Muscle of back (tissue), 11 donors: ENCODE data around the gene BAIAP2. TPM values are rescaled to one million over a fixed set of nuclear protein-coding genes. Genes with fewer than 3 reads are reported as not detected.

ENCODE experiments used
- DNase-seq, 3 donors: peaks; one replicate each; pipeline versions ENCODE4 v3.0.0 to v3.0.0-alpha.2; 2013
- polyA plus RNA-seq, 10 donors: library from polyadenylated mRNA; unstranded; fragments of 120-200 nt; gene quantifications; one replicate each; pipeline ENCODE4 v1.2.1, GENCODE V29; 2013; ENCODE audit not compliant: insufficient read length in 10 of 10

BAIAP2 gene
- polyA plus RNA-seq, 10 donors = 12.1 to 25.2 (median 16.6) TPM

DNA sequence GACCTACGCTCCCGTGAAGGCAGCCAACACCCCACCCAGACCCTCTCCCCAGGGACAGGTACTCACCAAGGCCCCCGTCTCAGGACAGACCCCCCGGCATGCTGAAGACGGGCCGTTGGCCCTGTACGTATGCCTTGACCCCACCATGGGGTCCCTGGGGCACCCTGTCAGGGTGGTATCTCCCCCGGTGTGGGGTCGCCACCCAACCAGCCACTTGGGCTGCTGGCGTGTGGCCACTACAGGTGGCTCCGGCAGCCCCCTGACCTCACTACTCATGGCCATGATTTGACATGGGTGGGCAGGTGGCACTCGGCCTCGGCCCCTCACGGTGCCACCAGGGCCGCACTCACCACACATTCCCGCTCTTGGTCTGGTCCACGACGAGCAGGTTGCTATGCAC, 89.4 kb downstream of the BAIAP2 start:
- DNase-seq = no peak

DNA sequence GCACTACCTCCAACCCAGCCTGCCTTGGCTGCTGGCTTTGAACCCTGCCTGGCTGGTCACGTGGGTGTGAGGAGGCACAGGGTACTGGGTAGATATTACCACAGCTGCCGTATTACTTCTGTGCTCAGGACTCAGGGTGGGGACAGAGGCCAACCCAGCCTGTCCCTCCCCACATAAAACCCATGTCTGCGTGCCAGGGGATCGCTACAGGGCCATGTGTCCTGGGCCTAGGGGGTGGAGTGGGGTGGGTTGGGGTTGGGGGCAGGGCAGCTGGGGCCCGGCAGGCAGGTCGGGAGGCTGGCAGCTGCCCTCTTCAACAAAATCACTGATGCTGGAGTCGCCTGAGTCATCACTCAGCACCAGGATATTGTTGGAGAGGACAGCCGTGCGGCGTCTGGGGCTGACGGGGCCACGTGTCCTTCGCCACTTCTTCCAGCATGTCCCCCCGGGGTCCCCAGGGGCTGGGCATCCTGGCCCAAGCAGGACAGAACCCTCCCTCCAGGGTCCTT, 90.7 kb downstream of the BAIAP2 start:
- peak in 2 of 3 donors; percentile 33 to 34 for DNase-seq

DNA sequence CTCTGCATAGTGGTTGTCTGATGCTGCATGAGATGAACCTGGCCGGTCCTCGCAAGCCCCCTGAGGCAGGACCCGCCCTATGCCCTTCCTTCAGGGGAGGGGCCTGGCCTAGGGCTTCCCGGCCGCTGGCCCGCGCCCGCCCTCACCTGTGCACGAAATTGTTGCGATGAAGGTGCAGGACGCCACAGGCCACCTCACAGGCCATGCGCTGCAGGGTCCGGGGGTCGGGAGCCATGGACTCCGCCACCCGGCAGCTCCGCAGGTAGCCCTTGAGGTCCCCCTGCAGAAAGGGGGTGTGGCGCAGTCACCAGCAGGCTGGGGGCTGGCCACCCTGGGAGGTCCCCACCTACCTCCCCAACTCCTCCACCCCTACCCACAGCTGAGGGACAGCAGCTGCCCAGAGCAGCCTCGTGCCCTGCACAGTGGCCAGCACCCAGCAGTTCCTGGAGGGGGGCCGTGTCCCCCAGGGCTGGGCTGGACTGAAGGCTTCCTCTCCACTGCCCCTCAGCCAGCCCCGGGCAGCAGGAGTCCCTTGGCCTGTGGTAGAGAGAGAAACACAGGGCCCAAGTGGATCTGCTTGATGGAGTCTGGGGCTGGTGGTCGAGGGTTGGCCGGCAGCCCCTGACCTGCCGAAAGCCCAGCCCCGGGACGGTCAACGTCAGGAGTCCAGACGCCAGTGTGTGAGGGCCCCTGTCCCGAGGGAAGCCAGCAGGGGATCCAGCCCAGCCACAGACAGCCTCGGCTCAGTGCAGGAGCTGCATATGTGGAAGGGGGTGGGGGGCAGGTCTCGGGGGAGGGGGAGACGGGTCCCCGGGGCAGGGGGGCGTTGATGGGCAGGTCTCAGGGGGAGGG, 91.6 kb downstream of the BAIAP2 start:
- DNase-seq = no peak

DNA sequence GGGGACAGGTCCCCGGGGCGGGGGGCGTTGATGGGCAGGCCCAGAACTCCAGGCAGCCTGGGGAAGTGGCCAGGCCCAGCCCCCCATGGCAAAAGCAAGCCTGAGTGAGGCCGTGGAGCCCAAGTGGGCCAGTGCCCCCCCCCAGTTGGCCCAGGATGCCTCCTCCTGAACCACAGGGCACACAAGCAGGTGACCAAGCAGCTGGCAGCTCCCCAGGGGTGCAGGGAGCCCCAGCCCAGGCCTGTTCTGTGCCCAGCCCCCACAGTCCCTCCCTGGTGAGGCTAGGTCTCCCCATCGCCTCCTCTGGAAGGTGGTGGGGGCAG, 92.1 kb downstream of the BAIAP2 start:
- DNase-seq = no peak

DNA sequence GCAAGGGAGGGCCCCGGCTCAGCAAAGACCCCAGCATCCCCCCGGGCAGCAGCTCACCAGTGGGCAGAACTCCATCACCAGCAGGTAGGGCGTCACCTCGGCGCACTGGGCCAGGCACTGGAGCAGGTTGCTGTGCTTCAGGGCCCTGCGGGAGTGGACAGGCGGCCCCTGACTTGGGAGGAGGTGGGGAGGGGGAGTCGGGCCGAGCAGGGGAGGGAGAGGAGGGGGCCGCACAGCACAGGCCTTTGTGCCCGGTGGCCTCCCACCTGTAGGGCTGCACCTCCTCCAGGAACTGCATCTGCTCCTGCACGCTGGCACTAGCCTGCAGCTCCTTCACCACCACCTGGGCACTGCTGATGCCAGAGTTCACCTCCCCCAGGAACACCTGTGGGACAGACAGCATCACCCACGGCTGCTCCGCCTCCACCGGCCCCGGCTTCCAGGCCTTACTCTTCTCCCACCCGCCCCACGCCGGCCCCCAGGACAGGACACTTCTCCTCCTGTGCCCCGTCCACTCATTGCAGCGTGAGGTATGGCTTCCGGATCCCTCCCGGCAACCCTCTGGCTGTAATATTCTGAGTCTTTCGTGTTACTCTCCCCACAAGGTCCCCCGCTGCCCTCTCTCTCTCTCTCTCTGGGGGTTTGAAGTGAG, 92.7 kb downstream of the BAIAP2 start:
- no peak for DNase-seq

DNA sequence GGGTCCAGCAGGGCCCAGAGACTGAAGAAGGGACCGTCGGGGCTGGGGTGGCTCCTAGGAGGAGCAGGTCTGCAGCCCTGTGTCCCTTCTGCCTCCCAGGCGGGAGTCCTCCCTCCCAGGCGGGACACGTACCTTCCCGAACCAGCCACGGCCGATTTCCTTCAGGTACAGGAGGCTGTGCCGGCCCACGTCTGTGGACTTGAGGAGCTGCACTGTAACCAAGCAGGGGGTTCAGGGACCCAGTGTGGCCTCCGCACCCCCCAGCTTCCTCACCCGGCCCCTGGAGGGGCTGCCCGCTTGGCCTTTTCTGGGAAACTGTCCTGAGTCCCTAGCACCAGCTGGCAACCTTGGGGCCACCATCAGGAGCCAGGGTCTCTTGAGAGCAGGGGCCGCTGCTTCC, 93.4 kb downstream of the BAIAP2 start:
- DNase-seq = no peak

DNA sequence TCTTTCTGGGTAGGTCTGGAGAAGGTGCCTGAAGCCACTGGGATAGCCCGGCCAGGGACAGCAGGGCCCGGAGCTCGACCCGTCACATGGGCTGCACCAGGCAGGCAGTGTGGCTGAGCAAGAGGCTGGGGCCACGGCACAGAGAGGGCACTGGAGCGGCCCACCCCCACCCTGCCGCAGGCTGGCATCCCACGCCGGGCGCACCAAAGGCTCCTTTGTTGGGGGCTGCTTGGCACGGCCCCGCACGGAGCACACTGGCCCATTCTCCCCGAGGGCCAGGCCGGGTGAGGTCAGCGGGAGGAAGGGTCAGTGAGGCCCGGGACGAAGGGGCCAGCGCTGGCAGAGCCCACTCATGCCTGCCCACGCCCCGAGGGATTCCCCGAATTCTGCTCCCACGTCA, 93.8 kb downstream of the BAIAP2 start:
- no peak for DNase-seq

DNA sequence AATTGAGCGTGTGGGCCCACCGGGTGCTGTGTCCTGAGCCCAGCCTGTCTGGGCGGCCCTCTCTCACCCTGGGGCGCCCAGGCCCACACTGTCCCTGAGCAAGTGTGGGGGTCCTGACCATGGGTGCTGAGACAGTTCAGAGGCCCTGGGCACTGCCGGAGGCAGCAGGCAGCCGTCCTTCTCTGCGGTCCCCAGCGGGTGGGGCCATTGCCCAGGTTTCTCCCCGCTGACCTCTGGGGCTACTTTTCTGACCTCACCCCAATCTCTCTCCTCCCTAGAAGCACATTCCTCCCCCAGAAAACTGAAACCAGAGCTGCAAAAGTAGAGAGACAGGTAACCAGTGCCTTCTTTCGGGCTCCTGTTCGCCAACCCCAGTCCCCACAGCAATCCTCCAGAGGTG, 94.3 kb downstream of the BAIAP2 start:
- no peak for DNase-seq

DNA sequence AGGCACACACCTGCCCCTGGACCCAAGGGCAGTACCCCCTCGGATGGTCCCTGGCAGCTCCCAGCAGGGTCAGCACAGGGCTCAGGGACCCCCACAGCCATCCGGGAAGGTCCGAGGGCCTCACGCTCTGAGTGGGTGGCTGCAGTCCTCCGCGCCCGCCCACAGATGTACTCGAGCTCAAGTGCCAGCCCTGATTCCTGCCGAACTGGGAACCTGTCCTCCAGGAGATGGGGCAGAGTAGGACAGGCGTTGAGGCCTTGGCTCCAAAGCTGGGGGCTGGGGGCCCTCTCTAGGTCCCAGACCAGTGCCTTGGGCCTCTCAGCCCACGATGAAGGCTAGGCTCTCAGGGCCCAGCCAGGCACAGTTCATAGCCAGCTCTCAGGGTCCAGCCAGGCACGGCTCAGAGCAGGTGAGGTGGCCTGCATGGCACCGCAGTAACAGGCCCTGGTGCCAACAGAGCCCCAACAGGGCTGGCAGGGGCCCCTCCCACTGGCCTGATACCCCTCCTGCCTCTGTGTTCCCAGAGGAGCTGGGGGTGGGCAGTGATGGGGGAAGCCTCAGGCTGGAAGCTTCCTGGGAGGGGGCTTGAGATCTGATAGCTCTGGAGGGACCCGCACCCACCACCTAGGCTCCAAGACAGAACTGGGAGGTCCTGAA, 94.9 kb downstream of the BAIAP2 start:
- DNase-seq = no peak

DNA sequence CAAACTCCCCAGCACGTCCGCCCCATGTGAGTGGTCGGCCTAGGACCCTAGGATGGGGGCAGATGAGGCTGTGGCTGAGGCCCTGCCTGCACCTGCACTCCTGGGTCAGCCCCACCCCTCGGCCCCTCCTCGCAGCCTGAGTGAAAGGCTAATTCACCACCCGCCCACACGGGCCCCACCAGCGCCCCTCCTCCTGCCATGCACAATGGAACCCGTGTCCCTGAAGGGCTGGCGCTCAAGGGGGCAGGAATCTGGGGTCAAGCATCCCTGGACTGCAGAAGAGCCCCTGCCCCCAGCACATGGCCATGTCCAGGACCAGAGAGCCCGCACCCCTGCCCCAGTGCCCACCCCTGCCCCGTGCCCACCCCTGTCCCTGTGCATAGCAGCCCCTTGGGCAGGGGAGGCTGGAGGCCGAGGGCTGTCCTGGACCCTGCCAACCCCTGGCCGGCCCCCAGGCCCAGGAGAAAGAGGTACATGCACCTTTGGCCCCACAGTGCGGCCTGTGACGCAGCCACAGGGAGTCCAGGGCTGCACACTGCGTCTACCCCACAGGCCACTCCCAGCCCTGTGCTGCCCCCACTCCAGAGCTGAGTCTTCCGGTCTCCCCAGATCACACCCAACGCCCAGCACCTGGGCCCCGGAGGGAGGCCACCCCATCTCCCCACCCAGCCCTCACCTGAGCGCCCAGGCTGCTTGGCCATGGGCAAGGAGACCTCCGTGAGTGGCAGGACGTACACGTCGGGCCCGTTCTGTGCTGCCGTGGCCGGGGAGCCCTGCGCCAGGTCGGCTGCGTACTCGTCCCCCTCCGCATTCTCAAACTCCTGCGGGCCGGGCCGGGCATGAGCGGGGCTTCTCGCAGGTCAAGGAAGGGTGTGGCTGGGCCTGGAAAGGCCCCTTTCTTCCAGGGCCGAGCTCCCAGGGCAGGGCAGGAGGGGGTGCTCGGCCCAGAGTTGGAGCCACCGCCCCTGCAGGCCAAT, 95.7 kb downstream of the BAIAP2 start:
- DNase-seq = no peak

DNA sequence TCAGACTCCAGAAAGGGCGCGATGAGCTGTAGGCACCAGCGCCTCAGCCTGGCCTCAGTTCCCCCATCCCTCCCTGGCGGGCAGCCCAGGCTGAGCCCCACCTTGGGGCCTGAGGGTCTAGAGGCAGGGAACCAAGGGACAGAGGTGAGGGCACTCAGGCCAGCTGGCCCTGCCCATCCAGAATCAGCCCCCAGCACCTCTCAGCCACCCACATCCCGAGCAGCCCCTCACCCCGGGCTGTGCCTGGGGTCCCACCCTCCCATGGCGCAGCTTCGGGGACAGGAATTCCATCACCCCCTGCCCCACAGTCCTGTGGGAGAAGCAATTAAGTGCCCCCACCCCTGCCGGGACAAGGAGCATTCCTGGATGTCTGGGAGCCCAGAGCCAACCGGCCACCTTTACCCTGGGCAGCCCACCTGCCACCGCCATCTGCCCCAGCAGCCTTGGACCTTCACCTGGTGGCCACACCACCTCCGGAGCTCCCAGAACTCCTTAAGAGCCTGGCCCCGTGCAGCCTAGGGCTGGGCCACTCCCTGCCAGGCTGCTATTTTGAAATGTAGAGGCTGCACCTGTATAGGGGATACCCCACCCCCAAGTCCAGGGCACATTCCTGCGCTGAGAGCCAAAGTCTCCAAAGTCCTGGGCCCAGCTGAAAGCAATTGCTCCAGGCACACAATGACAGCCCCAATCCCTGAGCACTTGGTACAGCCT, 96.7 kb downstream of the BAIAP2 start:
- DNase-seq = no peak

DNA sequence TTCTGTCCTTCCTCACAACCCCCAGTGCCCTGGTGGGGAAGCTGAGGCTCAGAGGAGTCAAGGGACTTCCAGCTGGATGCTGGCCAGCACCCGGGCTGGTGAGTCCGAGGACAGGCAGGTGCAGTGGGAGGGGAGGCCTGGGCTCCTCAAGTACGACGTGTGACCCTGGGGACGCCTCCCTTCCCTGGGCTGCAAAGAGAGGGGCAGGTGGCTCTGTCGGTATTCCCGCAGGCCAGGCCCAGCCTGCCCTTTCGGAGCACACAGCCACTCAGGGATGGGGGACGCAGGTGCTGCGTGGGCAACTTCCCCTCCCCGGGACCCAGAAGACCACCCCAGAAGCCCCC, 97.2 kb downstream of the BAIAP2 start:
- no peak for DNase-seq

DNA sequence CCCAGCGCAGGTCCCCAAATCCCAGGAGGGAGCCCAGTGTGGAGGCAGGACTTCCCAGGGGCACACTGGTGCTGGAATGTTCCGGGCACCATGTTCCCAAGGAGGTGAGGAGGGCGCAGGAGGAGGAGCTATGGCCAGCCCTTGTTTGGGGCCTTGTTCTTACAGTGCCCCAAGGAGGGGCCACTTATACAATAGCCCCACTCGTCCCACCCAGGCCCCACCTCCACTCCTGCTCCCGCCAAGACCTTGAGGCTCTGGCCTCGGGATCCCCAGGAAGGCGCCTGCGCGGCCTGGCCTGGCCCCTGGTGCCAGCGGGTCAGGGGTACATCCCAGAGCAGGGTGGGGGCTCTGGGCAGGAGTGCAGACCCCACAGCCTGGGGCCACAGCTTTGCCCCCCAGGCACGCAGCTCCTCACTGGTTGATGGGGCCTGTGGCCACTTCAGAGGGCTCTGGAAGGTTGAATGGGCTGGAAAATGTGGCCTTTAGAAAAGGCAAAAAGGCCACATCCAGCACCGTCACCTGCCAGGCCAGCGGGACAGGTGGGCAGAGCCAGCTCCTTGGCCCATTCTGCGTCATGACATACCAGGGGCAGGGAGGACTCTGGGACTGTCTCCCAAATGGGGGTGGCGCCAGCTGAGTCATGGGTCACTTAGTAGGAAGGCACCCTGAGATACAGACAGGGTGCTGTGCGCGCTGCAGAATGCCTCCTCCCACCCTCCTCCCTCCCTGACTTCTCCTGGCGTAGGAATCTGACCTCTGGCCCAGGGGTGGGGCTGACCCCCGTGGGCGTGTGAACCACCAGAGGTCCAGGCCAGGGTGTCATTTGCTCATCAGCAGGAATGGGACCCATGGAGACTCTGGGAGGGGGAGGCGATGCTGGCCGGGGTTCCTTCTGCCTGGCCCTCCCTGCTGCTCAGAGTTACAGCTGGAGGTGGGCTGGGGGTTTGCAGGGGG, 98.1 kb downstream of the BAIAP2 start:
- DNase-seq = no peak

DNA sequence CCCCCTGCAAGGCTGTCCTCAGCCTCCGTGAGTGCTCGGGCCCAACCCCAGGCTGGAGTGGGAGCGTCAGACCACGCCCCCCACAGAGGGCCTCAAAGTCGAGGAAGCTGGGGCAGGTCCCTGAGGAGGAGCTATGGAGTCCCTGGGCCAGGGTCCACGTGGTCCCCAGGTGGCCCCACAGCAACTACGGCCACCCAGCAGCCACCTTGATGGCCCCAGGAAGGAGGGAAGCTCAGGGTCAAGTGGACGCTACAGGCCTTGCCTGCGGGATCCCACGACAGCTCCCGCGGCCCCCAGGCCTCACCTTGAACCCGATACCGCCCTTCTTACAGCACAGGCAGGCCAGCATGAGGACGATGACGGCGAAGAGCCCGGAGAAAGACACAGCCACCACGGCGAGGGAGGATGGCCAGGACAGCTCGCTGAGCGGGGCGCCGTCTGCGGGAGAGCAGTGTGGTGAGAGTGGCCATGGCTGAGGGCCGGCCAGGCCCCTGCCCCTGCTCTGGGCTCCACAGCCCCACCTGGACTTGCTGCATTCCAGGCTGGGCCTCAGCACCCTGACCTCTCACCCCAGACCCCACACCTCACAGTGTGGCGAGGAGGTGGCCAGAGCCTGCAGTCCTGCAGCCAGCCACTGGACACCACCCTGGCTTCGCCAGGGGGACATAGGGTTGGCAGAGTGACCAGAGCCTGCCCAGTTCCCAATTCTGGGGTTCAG, 99.3 kb downstream of the BAIAP2 start:
- DNase-seq = no peak

DNA sequence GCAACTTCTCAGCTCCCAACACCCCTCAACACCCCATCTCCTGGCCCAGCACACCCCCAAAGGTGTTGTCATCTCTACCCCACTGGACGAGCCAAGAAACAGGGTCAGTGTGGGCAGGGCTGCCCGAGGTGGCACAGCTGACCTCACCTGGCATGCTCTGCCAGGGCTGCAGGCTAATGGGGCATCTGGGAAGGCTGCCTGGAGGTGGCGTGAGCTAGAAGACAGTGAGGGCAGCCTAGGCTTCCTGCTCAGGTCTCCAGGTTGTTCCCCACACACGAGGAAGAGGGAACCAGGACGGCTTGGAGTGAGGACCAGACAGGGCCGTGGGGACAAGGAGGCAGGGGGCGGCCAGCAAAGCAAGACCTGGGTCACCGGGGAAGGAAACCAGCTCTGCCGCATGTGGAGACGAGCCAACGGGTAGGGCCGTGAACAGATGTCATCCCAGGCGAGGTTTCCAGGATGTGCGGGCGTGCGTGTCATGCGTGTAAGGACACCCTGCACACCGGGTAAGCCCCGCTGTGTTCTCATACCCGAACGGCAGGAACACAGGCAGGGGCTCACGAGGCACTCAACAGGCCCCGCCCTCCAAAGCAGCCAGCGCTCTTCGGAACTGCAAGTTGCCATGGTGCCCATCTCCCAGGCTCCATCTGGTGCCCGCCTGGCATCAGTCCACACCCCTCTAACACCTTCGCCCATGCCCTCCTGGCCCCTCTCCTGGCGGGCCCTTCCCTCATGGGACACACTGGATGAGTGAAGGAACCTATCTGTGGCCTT, 100.7 kb downstream of the BAIAP2 start:
- no peak for DNase-seq

DNA sequence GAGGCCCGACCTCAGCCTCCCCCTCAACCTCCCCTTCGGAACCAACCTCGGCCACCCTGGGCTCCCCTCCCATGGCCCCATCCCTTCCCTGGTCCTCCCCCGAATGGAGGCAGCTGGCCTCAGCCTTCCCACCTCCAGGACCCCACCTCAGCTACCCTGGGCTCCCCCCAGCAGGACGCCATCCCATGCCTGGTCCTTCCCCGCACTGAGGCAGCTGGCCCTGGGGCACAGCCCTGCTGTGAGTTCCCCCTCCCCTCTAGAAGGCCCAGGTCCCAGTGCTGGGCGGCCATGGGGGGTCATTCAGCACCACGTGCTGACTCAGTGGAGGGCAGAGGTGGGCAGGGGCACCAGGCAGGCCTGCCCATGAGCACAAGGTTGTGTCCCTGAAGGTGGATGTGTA, 101.4 kb downstream of the BAIAP2 start:
- DNase-seq = no peak

DNA sequence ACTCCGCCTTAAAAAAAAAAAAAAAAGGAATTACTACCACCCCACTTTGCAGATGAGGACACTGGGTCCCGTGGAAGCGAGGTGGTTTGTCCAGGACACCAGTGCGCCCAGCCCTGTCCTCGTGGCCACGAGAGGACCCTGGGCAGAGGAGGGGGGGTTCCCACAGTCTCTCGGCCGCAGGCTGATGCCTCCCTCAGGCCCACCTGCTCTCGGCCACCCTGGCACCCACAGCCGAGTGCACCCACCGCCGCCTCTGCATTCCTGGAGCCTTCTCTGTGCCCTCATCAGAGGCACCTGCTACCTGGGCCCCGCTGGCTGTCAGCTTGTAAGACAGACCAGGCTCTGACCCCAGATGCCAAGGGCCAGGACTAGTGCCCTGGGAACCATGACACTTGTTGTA, 102.3 kb downstream of the BAIAP2 start:
- DNase-seq = no peak

DNA sequence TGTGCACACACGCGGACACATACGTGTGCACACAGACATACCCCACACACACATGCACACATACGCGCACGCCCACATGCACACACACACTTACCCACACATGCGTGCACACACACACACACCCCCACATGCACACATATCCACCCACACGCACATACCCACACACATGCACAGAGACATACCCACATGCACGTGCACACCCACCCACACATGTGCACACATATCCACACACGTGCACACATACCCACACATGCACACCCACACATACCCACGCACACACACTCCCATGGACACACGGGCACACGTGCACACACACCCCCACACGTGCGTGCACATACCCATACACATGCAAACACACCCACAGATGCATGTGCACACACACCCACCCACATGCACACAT, 103.1 kb downstream of the BAIAP2 start:
- no peak for DNase-seq
